Epithelial cell of esophagus (primary cell): ENCODE measurements around the gene TRAF7.
"Not testable (repeated sequence)": the region's sequence is repeated elsewhere in the genome, so short reads cannot be mapped to it uniquely, and the experiment has no call there.

ENCODE experiments used
- DNase-seq: peaks from one replicate; pipeline ENCODE4 v3.0.0; 2010; ENCODE audit warnings: low read depth
- H3K4me3 ChIP-seq: 2 replicates; pipeline ENCODE4 v1.5.1; 2011; ENCODE audit warnings: mild to moderate bottlenecking, low read length, control low read depth
- TF ChIP-seq, protein P1 (sequence below): IDR thresholded peaks from 2 replicates; pipeline ENCODE4 v1.5.1; 2011; ENCODE audit warnings: low read depth, mild to moderate bottlenecking, low read length, control low read depth, inconsistent platforms; ENCODE audit not compliant: insufficient read depth; ENCODE audit errors: missing control alignments

The TRAF7 gene

DNA sequence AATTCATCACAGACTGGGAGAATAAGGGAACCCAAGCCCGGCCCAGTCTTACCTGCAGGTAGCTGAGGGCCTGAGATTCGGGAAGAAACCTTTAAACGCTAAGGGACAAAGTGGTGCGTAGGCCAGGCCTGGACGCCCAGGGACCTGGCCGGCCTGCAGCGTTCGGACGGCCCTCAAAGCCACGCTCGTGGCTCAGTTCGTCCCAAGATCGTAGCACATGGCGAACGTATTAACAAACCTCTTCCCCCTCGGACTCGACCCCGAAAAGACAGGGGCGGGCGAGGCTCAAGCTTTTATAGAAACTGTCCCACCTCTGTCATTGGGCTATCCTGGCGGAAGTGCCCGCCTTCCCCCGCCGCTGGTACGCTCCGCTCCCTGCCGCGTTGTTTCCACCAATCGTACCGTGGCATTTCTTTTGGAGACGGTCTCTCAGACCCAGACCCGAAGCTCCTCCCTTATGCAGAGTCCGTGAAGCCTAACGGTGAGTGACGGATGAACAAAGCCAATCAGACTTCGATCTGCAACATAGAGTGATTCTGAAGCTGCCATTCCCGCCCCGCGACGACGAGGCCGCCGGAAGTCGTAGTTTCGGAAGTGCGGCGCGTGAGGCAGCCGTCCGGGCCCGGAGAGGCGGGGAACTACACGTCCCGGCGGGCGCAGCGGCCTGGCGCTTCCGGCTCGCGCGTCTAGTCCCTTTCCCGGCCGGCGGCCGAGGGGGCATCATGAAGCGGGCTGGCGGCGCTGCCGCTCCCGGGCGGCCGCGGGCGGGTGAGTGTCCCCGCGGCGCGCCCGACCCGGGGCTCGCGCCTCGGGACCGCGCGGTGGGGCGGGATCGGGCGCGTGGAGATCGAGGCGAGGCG is at the start of gene TRAF7:
Gene TRAF7, plus strand, starts transcription at position 692 of the 860 bp plus-strand sequence. CDS start 8,139 bp downstream, outside the sequence.
- TF ChIP-seq, protein P1, sequence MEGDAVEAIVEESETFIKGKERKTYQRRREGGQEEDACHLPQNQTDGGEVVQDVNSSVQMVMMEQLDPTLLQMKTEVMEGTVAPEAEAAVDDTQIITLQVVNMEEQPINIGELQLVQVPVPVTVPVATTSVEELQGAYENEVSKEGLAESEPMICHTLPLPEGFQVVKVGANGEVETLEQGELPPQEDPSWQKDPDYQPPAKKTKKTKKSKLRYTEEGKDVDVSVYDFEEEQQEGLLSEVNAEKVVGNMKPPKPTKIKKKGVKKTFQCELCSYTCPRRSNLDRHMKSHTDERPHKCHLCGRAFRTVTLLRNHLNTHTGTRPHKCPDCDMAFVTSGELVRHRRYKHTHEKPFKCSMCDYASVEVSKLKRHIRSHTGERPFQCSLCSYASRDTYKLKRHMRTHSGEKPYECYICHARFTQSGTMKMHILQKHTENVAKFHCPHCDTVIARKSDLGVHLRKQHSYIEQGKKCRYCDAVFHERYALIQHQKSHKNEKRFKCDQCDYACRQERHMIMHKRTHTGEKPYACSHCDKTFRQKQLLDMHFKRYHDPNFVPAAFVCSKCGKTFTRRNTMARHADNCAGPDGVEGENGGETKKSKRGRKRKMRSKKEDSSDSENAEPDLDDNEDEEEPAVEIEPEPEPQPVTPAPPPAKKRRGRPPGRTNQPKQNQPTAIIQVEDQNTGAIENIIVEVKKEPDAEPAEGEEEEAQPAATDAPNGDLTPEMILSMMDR, result no peak

DNA sequence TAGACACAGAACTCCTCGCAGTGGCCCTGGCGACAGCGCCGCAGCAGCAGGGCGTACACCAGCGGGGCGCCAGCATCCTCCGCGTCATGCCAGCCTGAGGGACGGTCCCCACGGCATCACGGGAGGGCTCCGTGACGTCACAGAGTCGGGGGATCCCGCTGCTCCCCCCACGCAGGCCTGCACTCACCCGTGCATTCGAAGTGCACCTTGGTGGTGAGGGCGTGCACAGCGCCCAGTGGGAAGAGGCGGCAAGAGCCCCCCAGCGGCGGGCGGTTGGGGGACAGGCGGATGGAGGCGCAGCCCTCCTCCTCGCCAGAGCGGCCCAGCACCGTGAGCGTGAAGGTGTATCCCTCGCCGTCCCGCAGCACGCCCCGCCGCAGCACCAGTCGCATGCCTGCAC is 49.4 kb upstream of the TRAF7 start:
- H3K4me3 ChIP-seq, result not testable (repeated sequence)

More for the DNA sequence above, at the start of gene TRAF7:
- peak; percentile 100 for DNase-seq
- H3K4me3 ChIP-seq, result peak within 1 kb of the TSS; percentile 94

DNA sequence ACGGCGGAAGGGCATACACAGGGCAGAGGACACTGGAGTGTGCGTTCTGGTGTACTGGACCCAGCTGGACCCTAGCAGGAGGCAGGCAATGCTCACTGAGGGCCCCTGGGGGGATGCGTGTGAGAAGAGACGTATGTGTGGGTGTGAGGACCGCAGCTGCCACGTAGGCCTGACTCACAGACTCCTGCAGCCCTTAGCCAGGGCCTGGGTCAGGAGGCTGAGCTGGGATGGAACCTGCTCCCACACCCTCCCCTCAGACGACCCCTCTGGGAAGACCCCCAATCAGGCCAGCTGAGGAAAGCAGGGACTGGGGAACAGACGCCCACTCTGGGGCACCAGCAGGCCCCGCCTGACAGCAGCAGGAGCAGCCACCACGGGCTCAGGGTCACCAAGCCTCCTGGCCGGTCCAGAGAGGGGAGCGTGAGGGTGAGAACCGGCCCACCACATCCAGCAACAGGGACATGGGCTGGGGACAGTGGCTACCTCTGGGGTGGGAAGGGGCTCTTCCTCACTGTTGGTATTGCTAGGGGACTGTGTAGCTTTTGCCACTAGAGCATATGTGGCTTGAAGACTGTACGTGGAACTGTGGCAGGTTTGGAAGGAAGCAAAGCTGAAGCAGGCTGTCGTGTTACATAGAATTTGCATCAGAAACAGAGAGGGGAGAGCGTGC is 48.3 kb upstream of the TRAF7 start:
- not testable (repeated sequence) for H3K4me3 ChIP-seq
- DNase-seq, result peak; percentile 62

More for the DNA sequence above, 49.4 kb upstream of the TRAF7 start:
- not testable (repeated sequence) for DNase-seq

DNA sequence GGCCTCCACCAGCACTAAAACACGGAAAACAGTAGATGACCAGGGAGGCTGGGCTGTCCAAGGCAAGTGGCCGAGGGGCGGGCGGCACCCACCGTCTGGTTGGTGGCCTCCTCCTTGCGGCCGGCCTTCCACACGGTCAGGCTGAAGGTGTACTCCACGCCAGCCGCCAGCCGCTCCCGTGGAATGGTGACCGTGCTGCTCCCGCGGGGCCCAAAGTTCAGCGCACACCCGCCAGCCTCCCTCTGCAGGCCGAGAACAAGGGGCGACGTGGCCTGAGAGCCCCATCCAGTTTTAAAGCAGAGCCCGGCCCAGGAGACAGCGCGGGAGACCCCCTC is 47.8 kb upstream of the TRAF7 start:
- DNase-seq, H3K4me3 ChIP-seq: not testable (repeated sequence)

DNA sequence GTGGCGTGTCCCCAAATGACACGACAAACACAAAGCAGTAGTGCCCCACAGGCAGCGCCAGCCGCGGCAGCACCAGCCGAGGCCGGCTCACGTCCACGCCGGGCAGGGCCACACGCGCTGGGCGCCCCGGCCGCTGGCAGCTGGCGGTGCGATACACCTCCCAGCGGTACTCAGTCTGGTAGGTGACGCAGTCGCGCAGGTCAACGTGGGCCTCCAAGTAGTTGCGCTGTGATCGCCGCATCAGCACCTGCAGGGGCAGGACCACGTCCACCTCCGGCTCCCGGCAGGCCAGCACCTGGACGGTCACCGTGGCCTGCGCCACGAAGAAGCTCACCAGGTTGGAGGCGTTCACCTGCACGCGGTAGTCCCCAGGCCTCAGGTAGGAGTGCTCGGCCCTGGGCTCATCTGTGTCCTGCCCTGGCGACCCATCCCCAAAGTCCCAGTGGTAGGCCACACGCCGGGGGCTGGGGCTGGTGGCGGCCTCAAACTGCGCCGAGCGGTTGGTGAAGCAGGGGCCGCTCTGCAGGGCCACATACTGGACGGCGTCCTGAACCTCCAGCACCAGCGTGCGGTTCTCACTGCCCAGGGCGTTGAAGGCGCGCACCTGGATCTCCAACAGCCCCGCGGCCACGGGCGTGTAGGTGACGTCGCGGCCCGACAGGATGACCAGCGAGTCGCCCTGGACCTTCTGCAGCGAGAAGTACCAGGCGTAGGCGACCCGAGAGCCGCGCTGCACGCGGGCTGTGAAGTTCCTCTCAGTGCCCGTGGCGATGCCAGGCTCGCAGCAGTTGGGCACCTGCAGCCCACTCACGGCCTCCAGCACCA is 46.9 kb upstream of the TRAF7 start:
- H3K4me3 ChIP-seq, DNase-seq: not testable (repeated sequence)

DNA sequence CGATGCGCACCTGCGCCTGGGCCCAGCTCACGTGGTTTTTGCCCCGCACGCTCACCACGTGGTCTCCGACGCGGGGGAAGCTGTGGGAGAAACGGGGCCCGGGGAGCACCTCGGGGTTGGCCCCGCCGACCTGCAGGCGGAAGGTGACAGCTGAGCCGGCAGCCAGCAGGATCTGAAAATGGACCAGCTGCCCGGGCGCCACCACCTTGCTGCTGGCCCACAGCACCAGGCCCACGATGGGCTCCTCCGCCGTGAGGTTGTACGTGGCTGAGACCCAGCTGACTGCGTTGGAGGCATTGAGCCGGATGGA is 46.4 kb upstream of the TRAF7 start:
- not testable (repeated sequence) for DNase-seq, H3K4me3 ChIP-seq

DNA sequence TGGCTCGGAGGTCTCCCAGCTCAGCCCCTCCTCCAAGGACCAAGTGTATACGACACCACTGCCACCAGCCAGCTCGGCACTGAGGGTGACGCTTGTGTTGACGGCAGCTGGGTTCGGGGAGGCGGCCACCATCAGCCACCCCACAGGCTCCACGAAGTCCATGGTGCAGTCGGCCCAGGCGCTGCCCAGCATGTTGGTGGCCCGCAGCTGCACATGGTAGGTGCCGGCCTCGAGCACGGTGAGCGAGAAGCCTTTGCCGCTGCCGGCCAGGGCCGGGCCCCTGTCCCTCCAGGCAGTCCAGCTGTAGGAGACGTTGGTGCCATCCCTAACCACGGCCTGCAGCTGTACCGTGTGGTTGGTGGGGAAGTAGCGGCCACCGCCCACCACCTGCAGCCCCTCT is 45.7 kb upstream of the TRAF7 start:
- not testable (repeated sequence) for DNase-seq, H3K4me3 ChIP-seq

DNA sequence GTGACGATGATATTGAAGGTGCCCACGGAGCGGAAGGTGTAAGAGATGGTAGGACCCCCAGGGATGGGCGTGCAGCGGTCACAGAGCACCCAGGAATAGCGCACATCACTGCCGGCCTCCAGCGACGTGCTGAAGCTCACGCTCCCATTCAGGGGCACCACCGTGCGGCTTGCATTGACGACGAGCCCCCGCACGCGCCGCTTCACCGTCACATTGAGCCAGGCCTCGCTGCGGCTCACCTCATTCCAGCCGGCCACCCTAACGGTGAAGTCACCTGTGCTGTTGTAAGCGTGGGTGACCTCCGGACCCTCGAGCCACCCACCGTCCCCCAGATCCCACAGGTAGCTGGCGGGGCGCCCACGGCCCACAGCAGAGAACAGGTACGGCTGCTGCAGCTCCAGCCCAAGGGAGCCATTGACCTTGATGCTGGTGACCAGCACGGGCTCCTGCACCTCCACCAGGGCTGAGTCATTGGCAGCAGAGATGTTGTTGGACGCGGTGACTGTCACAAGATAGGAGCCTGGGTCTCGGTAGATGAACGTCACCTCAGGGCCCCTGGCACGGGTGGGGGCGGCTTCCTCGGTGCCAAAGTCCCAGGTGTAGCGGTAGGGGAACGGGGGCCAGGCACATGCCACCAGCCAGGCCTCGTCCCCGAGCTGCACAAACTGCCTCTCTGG is 45.1 kb upstream of the TRAF7 start:
- DNase-seq, result not testable (repeated sequence)

DNA sequence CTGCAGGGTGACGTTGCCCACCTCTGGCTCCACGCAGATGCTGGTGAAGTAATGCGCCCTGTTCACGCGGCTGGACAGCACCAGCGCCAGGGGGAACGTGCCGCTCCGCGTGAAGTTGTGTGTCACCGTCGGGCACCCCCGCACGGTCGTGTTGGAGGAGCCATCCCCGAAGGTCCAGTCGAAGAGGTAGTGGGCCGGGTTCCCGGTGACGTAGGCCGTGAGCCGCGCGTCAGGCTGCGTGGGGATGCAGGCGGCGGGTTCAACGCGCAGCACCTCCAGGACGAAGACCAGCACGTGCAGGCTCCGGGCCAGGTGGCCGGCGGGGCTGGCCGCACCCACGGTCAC is 44.6 kb upstream of the TRAF7 start:
- DNase-seq, H3K4me3 ChIP-seq: not testable (repeated sequence)

More for the DNA sequence above, 45.1 kb upstream of the TRAF7 start:
- not testable (repeated sequence) for H3K4me3 ChIP-seq

DNA sequence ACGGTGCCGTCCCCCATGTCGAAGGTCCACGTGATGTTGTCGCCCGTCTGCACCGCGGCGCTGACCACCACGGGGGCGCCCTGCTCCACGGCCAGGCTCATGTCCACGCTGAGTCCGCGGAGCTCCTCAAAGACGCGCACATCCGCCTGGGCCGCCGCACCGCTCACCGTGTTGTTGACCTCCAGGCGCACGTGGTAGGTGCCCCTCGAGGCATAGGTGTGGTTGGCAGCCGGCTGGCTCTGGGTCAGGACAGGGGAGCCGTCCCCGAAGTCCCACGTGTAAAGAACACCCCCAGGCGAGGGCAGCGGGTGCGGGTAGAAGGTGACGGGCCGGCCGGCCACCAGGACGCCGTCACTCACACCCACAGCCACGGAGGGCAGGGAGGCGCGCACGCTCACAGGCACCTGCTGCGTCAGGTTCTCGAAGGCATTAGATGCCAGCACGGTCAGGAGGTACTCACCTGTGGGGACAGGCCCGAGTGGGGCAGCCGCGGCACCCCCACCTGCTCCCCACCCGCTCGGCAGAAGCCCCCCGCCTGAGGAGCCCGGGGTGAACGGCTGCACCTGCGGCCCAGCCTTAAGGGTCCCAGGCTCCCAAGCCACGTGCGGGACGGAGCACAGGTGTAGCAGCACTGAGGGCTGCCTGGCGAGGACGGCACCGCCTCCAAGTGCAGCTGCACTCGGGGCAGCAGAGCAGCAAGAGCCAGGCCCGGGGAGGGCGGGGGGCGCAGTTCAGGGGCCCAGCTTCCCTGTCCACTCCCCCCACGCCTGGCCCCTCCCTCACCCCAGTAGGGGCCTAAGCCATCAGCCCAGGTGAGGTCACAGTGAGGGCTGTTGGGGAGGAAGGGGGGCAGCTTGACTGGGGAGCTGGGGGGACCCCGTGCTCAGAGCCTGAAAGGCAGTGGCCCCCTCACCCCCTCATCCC is 43.9 kb upstream of the TRAF7 start:
- DNase-seq, H3K4me3 ChIP-seq: not testable (repeated sequence)

DNA sequence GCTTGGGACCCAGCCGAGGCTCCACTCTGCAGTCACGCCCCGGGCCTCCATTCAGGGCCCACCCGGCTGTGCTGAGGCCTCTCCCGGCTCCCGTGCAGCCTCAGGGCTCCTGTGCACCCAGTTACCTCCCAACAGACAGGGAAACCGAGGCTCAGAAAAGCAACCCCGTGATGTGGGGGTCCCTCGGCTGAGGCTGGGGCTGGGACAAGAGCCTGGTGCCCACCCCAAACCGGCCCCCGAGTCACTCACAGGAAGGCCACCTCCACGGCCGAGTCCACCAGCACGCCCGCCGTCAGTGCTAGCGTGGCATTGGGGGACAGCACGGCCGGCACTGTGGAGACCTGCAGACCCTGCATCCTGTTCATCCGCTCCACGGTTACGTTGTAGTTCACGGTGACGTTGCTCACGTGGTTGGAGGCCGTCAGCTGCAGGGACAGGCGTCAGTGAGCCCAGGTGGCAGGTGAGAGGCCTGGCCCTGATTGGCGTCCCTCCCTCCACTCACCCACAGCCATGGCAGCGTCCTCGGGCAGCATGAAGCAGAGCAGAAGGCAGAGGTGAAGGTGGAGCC is 43.0 kb upstream of the TRAF7 start:
- H3K4me3 ChIP-seq, DNase-seq: not testable (repeated sequence)

DNA sequence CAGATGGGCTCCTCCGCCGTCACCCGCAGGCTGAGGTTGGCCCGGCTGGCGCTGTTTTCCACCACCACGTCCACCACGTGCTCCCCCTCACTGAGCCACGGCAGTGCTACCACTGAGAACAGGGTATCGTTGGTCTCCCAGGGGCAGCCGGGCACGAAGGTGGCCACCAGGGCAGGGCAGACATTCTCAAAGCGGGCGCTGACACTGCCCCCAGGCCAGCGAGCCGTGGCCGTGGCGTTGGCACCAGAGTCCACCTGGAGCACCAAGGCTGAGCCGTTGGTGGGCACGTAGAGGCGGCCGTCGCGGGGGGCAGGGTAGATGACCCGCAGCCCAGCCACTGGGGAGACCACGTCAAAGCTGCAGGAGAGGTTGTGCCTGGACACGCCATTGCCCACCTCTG is 41.4 kb upstream of the TRAF7 start:
- not testable (repeated sequence) for H3K4me3 ChIP-seq, DNase-seq

DNA sequence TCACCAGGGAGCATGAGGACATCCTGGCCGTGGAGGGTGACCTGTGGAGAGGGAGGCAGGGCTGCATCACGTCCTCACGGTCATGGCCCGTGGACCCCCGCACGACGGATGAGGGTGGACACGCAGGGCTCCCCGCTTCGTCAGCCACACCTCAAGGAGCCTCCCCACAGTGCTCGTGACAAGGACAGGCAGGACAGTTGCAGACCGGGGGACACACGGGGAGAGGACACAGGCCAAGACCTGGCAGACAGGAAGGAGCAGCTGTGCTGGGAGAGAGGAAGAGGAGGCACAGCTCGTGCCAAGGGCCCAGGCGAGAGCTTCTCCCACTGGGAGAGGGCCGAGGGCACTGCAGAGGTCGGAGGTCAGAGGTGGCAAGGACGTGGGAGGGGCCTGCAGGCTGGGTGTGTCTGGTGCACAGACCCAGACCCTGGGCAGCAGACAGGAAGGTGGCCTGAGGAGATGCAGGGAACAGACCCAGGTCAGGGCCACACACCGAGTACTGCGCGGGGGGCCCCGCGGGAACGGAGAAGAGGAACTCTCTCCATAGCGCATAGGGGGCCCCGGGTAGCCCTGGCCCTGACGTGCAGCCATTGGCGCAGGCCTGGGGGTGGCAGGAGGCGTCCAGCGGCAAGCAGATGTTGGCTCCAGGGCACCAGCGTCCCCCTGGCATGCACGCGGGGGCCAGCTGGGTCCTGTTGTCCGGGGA is 40.5 kb upstream of the TRAF7 start:
- DNase-seq, H3K4me3 ChIP-seq: not testable (repeated sequence)
